Measurements from ENCODE around the gene KAT6B.

Gene KAT6B

DNA sequence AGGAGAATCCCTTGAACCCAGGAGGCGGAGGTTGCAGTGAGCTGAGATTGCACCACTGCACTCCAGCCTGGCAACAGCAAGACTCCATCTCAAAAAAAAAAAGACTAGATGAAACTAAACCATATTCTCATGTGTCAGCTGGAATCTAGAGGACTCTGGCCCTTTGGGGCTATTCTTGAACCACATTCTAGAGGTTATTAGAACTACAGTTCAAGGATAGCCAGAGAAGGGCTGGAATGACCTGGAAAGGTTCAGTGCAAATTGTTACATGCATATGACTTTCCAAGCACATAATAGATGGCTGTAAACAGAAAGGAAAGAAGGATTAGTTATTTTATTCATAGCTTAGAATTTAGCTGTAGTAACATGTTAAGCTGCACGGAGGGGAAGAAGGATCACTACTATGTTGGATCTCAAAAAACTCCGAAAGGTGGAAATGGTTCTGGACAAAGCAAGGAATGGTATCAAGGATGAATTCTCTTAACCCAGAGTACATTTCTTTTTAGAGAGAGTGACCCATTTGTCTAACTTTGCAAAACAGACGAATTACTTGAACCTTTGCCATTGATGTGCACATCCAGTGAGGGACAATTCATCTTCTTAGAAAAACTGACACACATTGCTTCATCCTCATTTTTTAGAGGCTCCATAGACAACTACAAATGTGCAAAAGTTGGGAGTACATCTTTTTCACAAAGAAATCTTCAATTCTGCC is 161.1 kb downstream of the KAT6B start:
- DNase-seq (ENCODE audit: low read depth in 2 of 2), result no peak

DNA sequence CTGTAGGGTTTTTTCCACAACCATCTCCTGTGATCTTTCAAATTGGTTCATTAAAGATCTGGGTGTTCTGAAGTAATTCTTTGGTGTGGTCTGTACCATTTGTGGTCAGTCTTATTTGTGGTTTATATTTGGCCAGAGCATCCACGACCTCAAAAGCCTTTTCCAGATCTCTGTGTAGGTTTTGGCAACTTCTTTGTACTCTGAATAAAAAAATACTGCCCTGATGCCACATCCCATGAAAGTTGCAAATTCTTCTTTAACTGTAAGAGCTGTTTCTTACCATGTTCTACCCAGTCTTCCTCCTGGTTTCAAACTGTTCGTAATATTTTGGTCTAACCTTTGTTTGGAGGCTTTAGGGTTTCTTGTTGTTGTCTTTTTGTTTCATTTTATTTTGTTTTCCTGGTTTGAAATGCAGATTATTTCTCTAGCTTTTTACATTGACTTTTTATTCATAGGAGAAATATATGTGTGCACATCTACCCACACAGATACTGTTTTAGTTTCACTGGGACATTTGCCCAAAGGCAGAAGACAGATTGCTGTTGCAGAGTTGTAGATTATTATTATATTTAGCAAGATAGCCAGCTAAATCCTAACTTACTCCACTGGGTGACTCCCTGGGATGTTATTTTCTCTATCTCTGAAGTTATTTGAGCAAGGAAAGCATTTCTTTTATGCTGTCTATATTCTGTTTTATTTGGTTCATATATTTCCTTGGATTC is 161.8 kb downstream of the KAT6B start:
- no peak for DNase-seq (ENCODE audit: low read depth in 2 of 2)

DNA sequence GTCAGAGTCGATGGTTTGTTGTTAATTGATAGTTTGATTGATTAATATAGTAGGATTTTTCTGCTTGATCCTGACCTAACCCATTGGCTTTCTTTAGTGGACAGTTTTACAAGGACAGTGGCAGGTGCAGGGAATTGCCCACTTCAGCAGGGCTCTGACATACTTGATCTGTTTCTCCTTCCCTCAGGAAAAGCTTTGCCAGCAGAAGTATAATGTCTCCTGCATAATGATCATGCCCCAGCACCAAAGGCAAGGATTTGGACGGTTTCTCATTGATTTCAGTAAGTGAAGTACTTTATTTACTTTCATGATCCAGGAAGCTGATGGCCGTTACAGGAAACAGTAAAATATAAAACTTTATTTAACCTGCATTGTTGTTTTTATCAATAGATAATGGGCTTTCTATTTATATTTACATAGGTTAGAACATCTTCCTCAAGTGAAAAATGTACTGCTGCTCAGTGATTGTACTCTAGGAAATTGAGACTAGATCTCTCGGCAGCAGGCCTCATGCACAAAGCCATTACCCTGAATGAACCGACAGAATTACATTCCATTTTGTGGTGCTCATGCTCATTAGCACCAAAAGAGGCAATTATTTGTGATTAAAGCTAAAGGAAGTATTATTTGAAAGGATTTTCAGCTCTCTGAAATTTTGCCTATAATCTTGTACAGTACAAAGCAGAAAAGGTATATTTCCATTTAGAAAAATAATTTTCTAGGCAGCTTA is 162.6 kb downstream of the KAT6B start:
- no peak for DNase-seq (ENCODE audit: low read depth in 2 of 2)

DNA sequence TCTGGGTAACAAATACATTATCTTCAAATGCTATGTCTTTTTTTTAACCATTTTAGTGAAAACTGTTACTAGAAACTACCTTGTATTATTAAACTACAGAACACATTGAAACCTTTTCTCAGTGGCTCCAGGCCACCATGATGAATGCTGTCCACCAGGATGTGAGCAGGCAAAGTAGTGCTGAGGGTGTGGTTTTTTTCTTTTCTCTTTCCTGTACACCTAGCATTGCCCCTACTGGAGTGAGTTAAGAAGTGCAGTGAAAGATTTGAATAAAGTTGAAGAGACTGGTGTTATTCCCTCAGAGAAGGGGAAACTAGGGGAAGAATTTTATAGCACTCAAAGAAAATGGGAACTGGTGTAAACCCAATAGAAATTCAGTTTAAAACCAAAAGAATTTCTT is 165.0 kb downstream of the KAT6B start:
- DNase-seq (ENCODE audit: low read depth in 2 of 2), result no peak

DNA sequence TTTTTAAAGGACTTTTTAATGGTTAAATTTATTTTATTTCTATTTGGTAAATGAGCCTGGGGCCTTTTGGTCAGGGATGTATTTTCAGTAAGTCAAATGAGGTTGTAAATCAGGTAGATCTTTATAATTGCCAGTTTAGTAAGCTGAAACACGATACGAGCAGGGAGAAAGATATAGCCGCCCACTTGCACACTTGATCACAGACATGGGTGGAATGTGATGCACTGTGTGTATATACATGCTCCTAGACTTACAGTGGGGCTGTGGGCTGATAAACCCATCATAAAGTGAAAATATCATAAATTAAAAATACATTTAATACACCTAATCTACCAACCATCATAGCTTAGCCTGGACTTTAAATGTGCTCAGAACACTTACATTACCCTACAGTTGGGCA is 165.7 kb downstream of the KAT6B start:
- DNase-seq (ENCODE audit: low read depth in 2 of 2), result no peak

DNA sequence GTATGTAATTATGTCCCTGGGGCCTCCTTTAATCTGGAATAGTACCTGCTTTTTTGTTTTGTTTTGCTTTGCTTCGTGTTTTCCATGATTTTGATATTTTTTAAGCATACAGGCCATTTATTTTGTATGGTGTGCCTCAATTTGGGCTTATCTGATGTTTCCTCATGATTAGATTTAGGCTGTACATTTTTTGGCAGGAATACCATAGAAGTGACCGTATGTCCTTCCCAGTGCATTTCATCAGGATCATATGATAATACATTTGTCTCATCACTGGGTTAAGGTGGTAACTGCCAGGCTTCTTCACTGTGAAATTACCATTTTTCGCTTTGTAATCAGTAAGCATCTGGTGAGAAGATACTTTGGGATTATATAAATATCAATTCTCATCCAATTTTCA is 167.2 kb downstream of the KAT6B start:
- DNase-seq (ENCODE audit: low read depth in 2 of 2), result no peak

DNA sequence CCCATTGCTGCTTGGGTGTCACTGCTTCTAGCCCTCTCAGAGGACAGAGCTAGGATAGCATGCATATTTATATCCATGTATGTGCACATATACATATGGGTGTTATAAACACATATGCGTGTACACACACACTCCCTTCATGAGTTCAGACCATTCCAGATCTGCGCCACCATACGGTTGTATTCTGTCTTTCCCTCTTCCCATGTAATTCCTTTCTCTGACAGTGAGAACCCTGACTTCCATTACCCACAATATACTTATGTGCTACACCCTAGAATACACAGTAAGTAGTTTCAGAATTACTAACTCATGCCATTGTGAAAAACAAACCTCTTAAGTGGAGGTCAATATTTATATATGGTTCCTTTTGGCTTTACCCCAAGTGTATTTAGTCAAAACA is 168.5 kb downstream of the KAT6B start:
- no peak for DNase-seq (ENCODE audit: low read depth in 2 of 2)

DNA sequence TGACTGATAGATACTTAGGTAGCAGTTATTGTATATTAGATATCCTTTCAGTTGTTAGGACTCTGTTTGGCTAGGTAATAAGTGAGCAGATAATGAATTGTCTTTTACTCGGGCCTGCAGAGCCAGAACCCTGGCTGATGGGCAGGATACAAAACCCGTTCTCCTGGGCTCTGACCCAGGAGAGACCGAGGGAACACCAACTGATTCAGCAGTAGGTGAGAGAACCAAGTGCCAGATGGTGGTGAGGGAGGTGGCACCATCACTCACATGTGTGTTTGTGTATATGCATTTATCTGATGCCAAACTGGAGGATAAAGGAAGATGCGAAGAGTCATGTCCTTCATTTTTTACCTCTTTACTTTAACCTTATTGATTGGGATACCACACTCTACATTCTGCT is 169.4 kb downstream of the KAT6B start:
- no peak for DNase-seq (ENCODE audit: low read depth in 2 of 2)

DNA sequence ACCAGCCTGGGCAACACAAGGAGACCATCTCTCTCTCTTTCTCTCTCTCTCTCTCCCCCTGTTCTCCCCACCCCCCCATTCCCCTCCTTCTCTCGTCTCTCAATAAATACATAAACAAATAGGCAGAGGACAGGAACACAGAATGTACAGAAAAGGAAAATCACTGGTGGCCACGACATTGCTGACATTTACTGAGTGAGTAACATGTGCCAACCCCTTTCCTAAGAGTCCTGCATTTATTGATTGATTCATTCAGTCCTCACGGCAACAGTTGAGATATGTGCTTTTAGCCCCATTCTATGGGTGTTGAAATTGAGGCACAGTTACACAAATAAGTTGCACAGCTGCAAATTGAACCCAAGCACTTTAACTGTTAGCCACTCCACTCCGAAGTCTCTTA is 170.8 kb downstream of the KAT6B start:
- no peak for DNase-seq (ENCODE audit: low read depth in 2 of 2)

DNA sequence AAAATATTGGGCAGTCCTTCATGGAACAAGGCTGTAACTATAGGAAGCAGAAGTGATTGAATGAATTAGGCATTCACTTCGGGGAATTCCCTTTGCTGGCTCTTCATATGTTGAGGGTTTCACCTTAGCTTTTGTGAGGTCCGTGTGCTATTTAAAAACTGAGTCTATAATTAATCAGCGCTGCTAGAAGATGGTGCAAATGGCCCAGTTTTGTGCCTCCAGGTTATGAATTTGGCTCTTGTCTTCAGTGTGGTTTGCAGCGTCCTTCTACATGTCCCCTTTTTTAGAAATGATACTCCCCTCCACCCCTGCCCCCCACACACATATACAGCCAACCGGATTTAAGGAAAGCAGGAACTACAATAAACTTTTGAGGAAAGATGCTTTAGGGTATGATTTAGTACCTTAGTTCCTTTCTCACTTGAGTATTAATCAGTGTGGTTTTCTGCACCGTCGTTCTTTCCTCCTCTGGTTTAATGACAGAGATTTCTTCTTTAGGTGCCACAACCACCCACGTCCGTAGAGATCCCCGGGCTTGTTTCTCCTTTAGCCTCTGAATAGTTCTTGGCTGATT is 174.4 kb downstream of the KAT6B start:
- no peak for DNase-seq (ENCODE audit: low read depth in 2 of 2)

DNA sequence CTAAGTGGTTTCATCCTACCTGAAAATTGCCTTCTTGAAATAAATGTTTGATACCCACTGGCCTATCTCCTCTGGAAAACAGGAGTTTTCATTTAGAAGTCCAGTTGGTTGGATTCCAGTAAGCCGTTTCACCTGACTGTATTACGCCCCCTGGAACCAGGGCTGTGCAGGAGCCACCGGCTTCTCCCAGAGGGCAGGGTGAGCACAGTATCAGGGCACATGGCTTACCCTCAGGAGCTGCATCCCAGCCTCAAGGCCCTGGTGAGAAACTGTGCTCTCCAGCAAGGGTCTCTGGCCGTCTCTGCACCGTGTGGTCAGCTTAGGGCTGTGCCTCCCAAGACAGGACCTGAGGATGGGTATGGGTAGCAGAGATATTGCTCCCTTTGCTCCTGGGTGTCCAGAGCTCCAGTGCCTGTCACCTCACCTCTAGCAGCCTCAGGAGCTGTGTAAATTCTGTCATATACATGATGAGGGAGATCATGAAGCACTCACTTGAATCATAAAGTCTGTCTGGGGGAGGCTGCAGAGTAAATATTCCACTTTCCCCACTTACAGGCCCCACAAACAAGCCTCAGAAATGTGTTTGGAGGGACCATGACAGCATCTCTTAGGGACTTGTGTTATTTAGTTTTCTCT is 175.4 kb downstream of the KAT6B start:
- no peak for DNase-seq (ENCODE audit: low read depth in 2 of 2)

DNA sequence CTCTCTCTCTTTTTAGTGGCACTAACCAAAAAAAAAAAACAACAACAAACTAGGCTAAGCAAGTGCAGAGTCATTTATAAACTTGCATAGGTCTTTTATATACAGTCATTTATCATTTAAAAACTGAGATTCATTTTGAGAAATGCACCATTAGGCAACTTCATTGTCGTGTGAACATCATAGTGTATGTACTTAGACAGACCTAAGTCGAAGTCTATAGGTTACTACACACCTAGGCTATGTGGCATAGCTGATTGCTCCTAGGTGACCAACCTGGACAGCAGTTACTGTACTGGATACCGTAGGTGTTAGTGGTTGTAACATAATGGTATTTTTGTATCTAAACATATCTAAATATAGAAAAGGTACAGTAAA is 175.9 kb downstream of the KAT6B start:
- DNase-seq (ENCODE audit: low read depth in 2 of 2), result no peak

DNA sequence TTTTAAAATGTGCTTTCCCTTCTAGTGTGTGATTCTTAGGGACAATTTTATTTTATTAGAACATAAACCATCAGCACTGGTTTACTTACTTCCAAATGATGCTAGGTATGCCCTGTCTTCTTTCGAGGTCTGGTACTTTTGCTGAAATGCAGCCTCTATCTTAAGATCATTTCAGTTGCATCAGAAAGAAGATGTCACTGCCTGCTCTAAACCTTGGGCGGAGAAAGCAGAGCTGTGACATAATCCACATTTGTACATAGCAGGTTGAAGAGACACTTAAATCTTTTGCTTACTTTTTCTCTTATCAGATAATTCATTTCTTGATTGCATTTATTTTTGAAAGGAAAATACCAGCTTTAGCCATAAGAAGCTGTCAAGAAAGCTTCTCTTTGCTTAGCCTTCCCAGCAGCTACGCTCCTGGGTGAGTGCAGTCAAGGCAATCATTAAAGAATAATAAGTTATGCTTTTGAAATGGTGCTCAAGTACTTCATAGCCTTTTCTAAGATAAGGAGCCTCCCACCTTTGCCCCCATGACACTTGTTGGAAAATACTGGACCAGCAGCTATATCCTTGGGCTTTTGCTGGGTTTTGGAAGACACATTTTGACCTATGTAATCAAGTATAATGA is 176.7 kb downstream of the KAT6B start:
- no peak for DNase-seq (ENCODE audit: low read depth in 2 of 2)

DNA sequence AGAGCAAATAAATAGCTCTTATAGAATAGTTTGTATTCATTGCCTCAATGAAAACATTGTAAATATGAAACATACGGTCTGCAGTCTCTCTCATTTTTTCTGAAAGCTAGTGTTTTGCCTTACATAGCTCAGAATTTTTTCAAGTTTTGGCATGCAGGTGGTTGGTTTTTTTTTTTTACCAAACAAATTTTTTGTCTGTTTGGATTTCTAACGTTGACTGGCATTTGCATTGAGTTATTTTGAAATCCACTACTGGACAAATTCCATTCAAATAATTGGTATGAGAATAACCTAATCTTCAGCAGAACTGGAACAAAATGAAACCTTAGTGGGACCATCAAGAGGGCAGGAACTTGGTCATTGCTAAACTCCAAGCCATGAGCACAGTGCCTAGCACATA is 177.5 kb downstream of the KAT6B start:
- no peak for DNase-seq (ENCODE audit: low read depth in 2 of 2)

DNA sequence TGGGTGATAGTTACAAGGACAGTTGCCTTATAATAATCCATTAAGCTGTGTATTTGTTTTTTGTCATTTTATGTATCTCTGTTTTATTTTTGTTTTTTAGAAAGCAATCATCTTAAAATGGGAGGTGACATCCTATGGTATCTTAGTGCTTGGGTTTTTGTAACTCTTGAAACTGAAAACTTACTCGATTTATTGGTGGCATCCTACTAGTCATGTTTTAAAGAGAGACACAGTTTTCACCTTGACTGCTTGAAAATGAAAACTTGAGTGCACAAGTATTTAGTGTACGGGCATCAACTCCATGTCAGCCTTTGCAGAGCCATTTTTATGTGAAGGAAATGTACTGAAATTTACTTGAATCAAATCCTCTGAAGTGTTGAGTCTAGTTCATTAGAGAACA is 181.2 kb downstream of the KAT6B start:
- DNase-seq (ENCODE audit: low read depth in 2 of 2), result no peak

DNA sequence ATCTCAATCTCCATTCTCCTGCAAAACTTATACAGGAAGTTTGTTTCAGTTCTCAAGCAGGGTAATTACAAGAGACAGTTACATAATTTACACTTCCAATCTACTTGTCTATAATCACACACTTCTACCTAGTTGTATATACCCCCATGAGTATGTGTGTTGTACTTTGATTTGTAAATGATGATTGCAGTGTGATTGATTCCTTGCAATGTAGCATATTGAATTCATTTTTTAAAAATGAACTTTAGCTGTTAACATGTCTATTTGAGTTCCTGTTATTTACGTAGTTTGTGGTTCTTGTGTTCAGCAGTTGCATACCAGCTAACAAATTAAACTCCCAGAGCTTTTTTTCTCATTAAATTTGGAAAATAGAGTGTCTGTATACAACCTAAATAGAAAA is 182.6 kb downstream of the KAT6B start:
- DNase-seq (ENCODE audit: low read depth in 2 of 2), result no peak

DNA sequence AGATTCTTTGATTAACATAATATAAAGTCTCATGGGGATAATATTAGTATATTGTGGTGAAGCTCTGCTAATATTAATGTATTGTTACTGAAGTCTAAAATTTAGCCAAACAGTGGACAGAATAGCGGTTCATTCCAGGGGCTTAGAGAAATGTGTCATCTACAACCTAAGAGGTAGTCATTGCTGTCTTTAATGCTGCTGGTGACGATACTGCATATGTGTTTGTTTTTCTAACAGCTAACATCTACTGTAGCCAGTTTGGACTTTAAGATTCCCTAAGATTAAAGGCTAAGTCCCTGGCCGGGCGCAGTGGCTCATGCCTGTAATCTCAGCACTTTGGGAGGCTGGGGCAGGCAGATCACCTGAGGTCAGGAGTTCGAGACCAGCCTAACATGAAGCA is 183.0 kb downstream of the KAT6B start:
- no peak for DNase-seq (ENCODE audit: low read depth in 2 of 2)

DNA sequence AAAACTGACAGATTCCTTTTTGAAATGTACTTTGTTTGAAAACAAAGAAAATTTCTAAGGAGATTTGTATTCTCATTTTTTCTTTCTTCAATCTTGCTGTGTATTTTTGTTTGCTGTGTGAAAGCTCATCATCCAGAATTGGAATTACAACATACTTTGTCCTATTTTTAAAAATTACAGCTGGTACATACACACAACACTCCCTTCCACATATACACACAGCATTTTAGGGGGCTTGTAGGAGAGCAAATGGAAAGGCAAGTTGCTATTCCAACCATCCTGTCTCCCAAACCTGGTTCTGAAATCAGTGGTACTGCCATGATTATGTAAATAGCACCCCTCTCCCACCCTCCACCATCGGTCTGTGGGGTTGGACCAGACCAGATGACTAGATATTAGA is 184.0 kb downstream of the KAT6B start:
- no peak for DNase-seq (ENCODE audit: low read depth in 2 of 2)

DNA sequence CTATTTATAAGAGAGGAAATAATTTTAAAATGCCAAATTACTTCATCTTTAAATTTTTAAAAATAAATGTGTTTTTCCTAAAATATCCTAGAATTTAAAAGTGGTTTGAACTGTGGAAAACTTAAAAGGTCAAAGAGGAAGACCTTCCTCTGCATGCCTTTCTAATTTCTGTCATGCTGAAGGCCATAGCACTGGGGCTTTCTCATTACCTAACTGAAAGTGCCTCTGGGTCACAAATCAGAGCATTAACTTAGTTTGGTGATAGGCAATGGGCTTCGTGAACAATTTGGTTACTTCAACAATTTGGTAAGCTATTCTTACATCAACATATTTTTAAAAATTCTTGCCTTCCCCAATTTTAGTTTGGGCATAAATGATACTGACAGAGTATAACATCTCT is 184.8 kb downstream of the KAT6B start:
- DNase-seq (ENCODE audit: low read depth in 2 of 2), result no peak

DNA sequence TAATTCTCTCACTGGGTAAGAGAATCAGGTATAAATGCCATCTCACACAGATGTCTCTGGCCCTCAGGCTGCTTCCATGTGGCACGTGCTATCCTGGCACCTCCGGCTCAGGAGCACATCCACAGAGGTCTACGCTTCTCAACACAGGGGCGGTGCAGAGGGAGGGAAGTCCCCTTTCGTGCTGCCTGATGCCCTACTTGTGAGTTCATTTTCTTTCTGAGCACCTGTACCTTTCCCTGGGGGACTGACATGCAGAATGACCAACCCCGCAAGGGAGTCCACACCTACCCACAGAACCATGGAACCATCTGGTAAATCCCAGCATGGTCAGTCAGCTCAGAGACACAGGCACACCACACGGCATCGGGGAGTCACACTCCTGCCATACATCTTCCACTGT is 186.1 kb downstream of the KAT6B start:
- no peak for DNase-seq (ENCODE audit: low read depth in 2 of 2)

DNA sequence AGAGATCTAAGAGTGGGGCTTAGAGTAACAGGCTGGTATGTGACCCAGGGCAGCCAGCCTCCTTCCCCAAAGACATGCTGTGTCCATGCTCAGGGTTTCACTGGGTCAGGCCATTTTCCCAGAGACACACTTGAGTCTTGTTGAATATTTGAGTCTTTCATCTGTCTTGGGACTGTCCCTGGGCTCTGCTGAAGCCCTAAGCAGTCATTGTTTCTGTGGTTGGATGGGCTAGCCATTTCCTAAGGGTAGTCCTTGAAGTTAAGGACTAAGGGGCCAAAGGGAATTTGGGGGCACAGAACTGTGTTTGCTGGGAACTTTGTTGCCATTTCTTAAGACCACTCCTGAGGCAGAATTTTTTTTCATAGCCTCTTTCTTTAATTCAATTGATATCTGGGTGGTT is 186.6 kb downstream of the KAT6B start:
- no peak for DNase-seq (ENCODE audit: low read depth in 2 of 2)

DNA sequence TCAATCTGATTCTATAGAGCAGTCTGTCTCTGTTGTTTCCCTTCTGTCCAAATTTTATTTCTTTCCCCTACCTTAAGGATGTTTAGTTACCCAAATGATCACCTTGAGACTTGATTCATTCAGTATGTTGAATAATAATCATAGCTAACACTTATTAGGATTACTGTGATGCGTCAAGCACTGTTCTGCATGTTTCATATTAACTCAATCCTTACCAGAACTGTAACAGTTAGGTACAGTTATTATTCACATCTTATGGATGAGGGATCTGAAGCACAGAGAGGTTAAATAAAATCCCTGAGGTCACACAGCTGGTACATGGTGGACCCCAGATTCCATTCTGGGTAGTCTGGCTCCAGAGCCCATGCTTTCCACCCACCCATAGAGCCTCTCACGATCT is 187.1 kb downstream of the KAT6B start:
- DNase-seq (ENCODE audit: low read depth in 2 of 2), result no peak

All from fibroblast of skin of left biceps (primary cell).